ENCODE results near the gene FOXP1. TPM values are rescaled to one million over a fixed set of nuclear protein-coding genes. Genes with fewer than 3 reads are reported as not detected.

FOXP1 gene
- total and polyA plus RNA-seq, 4 donors = 4.9 to 35.4 (median 32.0) TPM

GRCh38 chr3:71369701-71370391 lies 213.7 kb downstream of the FOXP1 start:
- Histone ChIP-seq H3K9me3 (ENCODE audit: control insufficient read depth in 4 of 4, low read length in 3 of 4) (no peaks in the 10 kb centered on the region), H3K27me3 (ENCODE audit: control insufficient read depth in 4 of 4, insufficient read depth in 4 of 4, low read length in 3 of 4) (no peaks in the 10 kb centered on the region), H3K4me1 (ENCODE audit: control insufficient read depth in 4 of 4, insufficient read depth in 4 of 4, low read length in 3 of 4) (peaks cover 8 to 31% (median 25%) of the 10 kb centered on the region in 4 donors), H3K4me3 (ENCODE audit: low read depth in 1 of 3, low read length in 3 of 3) (no peak overlapping the region), H3K9ac (ENCODE audit: low read depth in 1 of 2, low read length in 2 of 2) (no peak overlapping the region), H3K27ac (ENCODE audit: low read depth in 1 of 2, low read length in 2 of 2) (no peak overlapping the region), H3K36me3 (ENCODE audit: control insufficient read depth in 4 of 4, insufficient read depth in 3 of 4, low read depth in 1 of 4, low read length in 3 of 4) (peaks cover 0 to 2% (median 0%) of the 10 kb centered on the region in 4 donors)
- peak in 1 of 2 donors; percentile 15 for TF ChIP-seq RXRA (IDR thresholded peaks at IDR 0.05)
- TF ChIP-seq HNF4A (conservative IDR thresholded peaks at IDR 0.05) = peak; percentile 18 to 39
- TF ChIP-seq FOXA2 (IDR thresholded peaks at IDR 0.05) = no peak
- DNase-seq (ENCODE audit: low spot score) = no peak
- 62% methylated on average over 6 of the region's 6 CpGs for WGBS

- H3K36me3 ChIP-seq (ENCODE audit: control insufficient read depth in 4 of 4, insufficient read depth in 3 of 4, low read depth in 1 of 4, low read length in 3 of 4) = peaks cover 0 to 2% (median 0%) of the 10 kb centered on the region in 4 donors
- WGBS = 84% methylated on average over 8 of the region's 8 CpGs
- no peaks in the 10 kb centered on the region for H3K27me3 ChIP-seq (ENCODE audit: control insufficient read depth in 4 of 4, insufficient read depth in 4 of 4, low read length in 3 of 4)
- peaks cover 4 to 15% (median 12%) of the 10 kb centered on the region in 4 donors for H3K4me1 ChIP-seq (ENCODE audit: control insufficient read depth in 4 of 4, insufficient read depth in 4 of 4, low read length in 3 of 4)
- no peak overlapping the region for H3K4me3 ChIP-seq (ENCODE audit: low read depth in 1 of 3, low read length in 3 of 3)
- DNase-seq (ENCODE audit: low spot score) = no peak
- H3K27ac ChIP-seq (ENCODE audit: low read depth in 1 of 2, low read length in 2 of 2) = no peak overlapping the region
- H3K9ac ChIP-seq (ENCODE audit: low read depth in 1 of 2, low read length in 2 of 2) = no peak overlapping the region
- TF ChIP-seq YY1 (IDR thresholded peaks at IDR 0.05) (no peak), TAF1 (conservative IDR thresholded peaks at IDR 0.05) (no peak), FOXA2 (IDR thresholded peaks at IDR 0.05) (no peak), GABPA (IDR thresholded peaks at IDR 0.05 in 1 of 2, conservative IDR thresholded peaks at IDR 0.05 in 1 of 2) (no peak), ATF3 (IDR thresholded peaks at IDR 0.05) (no peak), RXRA (IDR thresholded peaks at IDR 0.05) (no peak), REST (IDR thresholded peaks at IDR 0.05) (no peak), EGR1 (IDR thresholded peaks at IDR 0.05; ENCODE audit: low read depth in 2 of 2) (no peak), NR2F2 (IDR thresholded peaks at IDR 0.05) (no peak), JUND (IDR thresholded peaks at IDR 0.05) (no peak), RAD21 (IDR thresholded peaks at IDR 0.05) (no peak), SP1 (IDR thresholded peaks at IDR 0.05) (no peak), FOXA1 (IDR thresholded peaks at IDR 0.05) (no peak), HNF4G (IDR thresholded peaks at IDR 0.05) (no peak)
- no peaks in the 10 kb centered on the region for H3K9me3 ChIP-seq (ENCODE audit: control insufficient read depth in 4 of 4, low read length in 3 of 4)
Measured at GRCh38 chr3:71366988-71367604, 216.4 kb downstream of the FOXP1 start.
